Measurements from ENCODE around the gene SPACA4.

Gene SPACA4

GRCh38 chr19:48615231-48616040 is 8.9 kb downstream of the SPACA4 start:
- H3K9ac ChIP-seq (ENCODE audit: low read length), result peak overlapping the region; percentile 98
- H3K27me3 ChIP-seq (ENCODE audit: control insufficient read depth, insufficient read depth, low read length), result no peaks in the 10 kb centered on the region
- peaks cover 33% of the 10 kb centered on the region for H3K36me3 ChIP-seq (ENCODE audit: control insufficient read depth, insufficient read depth, low read length)
- H3K9me3 ChIP-seq (ENCODE audit: control insufficient read depth, low read length), result no peaks in the 10 kb centered on the region
- peaks cover 46% of the 10 kb centered on the region for H3K4me1 ChIP-seq (ENCODE audit: control insufficient read depth, insufficient read depth, low read length)
- peak overlapping the region; percentile 90 for H3K4me3 ChIP-seq (ENCODE audit: low read length)

GRCh38 chr19:48616041-48616436 is 9.5 kb downstream of the SPACA4 start:
- peak overlapping the region; percentile 98 for H3K9ac ChIP-seq (ENCODE audit: low read length)
- peaks cover 46% of the 10 kb centered on the region for H3K4me1 ChIP-seq (ENCODE audit: control insufficient read depth, insufficient read depth, low read length)
- no peaks in the 10 kb centered on the region for H3K9me3 ChIP-seq (ENCODE audit: control insufficient read depth, low read length)

GRCh38 chr19:48616491-48617056 is 10.0 kb downstream of the SPACA4 start:
- H3K9ac ChIP-seq (ENCODE audit: low read length), result peak overlapping the region; percentile 98
- H3K27me3 ChIP-seq (ENCODE audit: control insufficient read depth, insufficient read depth, low read length), result no peaks in the 10 kb centered on the region
- no peak overlapping the region for H3K4me3 ChIP-seq (ENCODE audit: low read length)
- H3K9me3 ChIP-seq (ENCODE audit: control insufficient read depth, low read length), result no peaks in the 10 kb centered on the region
- peaks cover 33% of the 10 kb centered on the region for H3K36me3 ChIP-seq (ENCODE audit: control insufficient read depth, insufficient read depth, low read length)
- peaks cover 46% of the 10 kb centered on the region for H3K4me1 ChIP-seq (ENCODE audit: control insufficient read depth, insufficient read depth, low read length)

More at GRCh38 chr19:48616041-48616436, 9.5 kb downstream of the SPACA4 start:
- peak overlapping the region; percentile 90 for H3K4me3 ChIP-seq (ENCODE audit: low read length)
- H3K36me3 ChIP-seq (ENCODE audit: control insufficient read depth, insufficient read depth, low read length), result peaks cover 33% of the 10 kb centered on the region
- no peaks in the 10 kb centered on the region for H3K27me3 ChIP-seq (ENCODE audit: control insufficient read depth, insufficient read depth, low read length)

GRCh38 chr19:48617146-48617937 is 10.8 kb downstream of the SPACA4 start:
- Histone ChIP-seq H3K9ac (ENCODE audit: low read length) (peak overlapping the region; percentile 98), H3K4me3 (ENCODE audit: low read length) (peak overlapping the region; percentile 100), H3K27me3 (ENCODE audit: control insufficient read depth, insufficient read depth, low read length) (no peaks in the 10 kb centered on the region), H3K36me3 (ENCODE audit: control insufficient read depth, insufficient read depth, low read length) (peaks cover 27% of the 10 kb centered on the region), H3K9me3 (ENCODE audit: control insufficient read depth, low read length) (no peaks in the 10 kb centered on the region), H3K4me1 (ENCODE audit: control insufficient read depth, insufficient read depth, low read length) (peaks cover 40% of the 10 kb centered on the region)

- Histone ChIP-seq H3K9me3 (ENCODE audit: control insufficient read depth, low read length) (no peaks in the 10 kb centered on the region), H3K36me3 (ENCODE audit: control insufficient read depth, insufficient read depth, low read length) (peaks cover 27% of the 10 kb centered on the region), H3K27me3 (ENCODE audit: control insufficient read depth, insufficient read depth, low read length) (no peaks in the 10 kb centered on the region), H3K4me3 (ENCODE audit: low read length) (peak overlapping the region; percentile 100), H3K9ac (ENCODE audit: low read length) (peak overlapping the region; percentile 98), H3K4me1 (ENCODE audit: control insufficient read depth, insufficient read depth, low read length) (peaks cover 39% of the 10 kb centered on the region)
These were observed 11.9 kb downstream of the SPACA4 start for GRCh38 chr19:48618278-48618915.

GRCh38 chr19:48618916-48619691 is 12.6 kb downstream of the SPACA4 start, which contains the start of the genes RPL18 and SPHK2:
Gene RPL18, minus strand, starts transcription at chr19:48619178. Its CDS starts 35 bp downstream, at chr19:48619143.
Gene SPHK2, plus strand, starts transcription at chr19:48619506. Its CDS starts 1,009 bp downstream, at chr19:48620515.
- Histone ChIP-seq H3K36me3 (ENCODE audit: control insufficient read depth, insufficient read depth, low read length) (peaks cover 27% of the 10 kb centered on the region), H3K9me3 (ENCODE audit: control insufficient read depth, low read length) (no peaks in the 10 kb centered on the region), H3K27me3 (ENCODE audit: control insufficient read depth, insufficient read depth, low read length) (no peaks in the 10 kb centered on the region), H3K4me3 (ENCODE audit: low read length) (peak within 1 kb of the TSS; percentile 100), H3K9ac (ENCODE audit: low read length) (peak within 1 kb of the TSS; percentile 98), H3K4me1 (ENCODE audit: control insufficient read depth, insufficient read depth, low read length) (peaks cover 44% of the 10 kb centered on the region)

- peaks cover 51% of the 10 kb centered on the region for H3K4me1 ChIP-seq (ENCODE audit: control insufficient read depth, insufficient read depth, low read length)
- peak overlapping the region; percentile 52 for H3K4me3 ChIP-seq (ENCODE audit: low read length)
- no peaks in the 10 kb centered on the region for H3K9me3 ChIP-seq (ENCODE audit: control insufficient read depth, low read length)
- H3K9ac ChIP-seq (ENCODE audit: low read length), result peak overlapping the region; percentile 72
- peaks cover 26% of the 10 kb centered on the region for H3K36me3 ChIP-seq (ENCODE audit: control insufficient read depth, insufficient read depth, low read length)
- no peaks in the 10 kb centered on the region for H3K27me3 ChIP-seq (ENCODE audit: control insufficient read depth, insufficient read depth, low read length)
These were observed 13.4 kb downstream of the SPACA4 start for GRCh38 chr19:48619692-48620585.

- Histone ChIP-seq H3K4me1 (ENCODE audit: control insufficient read depth, insufficient read depth, low read length) (peaks cover 50% of the 10 kb centered on the region), H3K36me3 (ENCODE audit: control insufficient read depth, insufficient read depth, low read length) (no peaks in the 10 kb centered on the region), H3K27me3 (ENCODE audit: control insufficient read depth, insufficient read depth, low read length) (no peaks in the 10 kb centered on the region), H3K4me3 (ENCODE audit: low read length) (peak overlapping the region; percentile 29), H3K9ac (ENCODE audit: low read length) (peak overlapping the region; percentile 38), H3K9me3 (ENCODE audit: control insufficient read depth, low read length) (no peaks in the 10 kb centered on the region)
These were observed 17.1 kb downstream of the SPACA4 start for GRCh38 chr19:48623556-48624066.

GRCh38 chr19:48624067-48624594 is 17.6 kb downstream of the SPACA4 start:
- Histone ChIP-seq H3K27me3 (ENCODE audit: control insufficient read depth, insufficient read depth, low read length) (no peaks in the 10 kb centered on the region), H3K4me1 (ENCODE audit: control insufficient read depth, insufficient read depth, low read length) (peaks cover 56% of the 10 kb centered on the region), H3K9me3 (ENCODE audit: control insufficient read depth, low read length) (no peaks in the 10 kb centered on the region), H3K4me3 (ENCODE audit: low read length) (peak overlapping the region; percentile 80), H3K9ac (ENCODE audit: low read length) (peak overlapping the region; percentile 75), H3K36me3 (ENCODE audit: control insufficient read depth, insufficient read depth, low read length) (no peaks in the 10 kb centered on the region)

All from mucosa of stomach (tissue), 1 donor.